ENCODE results near the gene C19orf67. TPM values are rescaled to one million over a fixed set of nuclear protein-coding genes. Genes with fewer than 3 reads are reported as not detected.

The C19orf67 gene
- total RNA-seq, 4 donors from 2014 or later = not detected

DNA sequence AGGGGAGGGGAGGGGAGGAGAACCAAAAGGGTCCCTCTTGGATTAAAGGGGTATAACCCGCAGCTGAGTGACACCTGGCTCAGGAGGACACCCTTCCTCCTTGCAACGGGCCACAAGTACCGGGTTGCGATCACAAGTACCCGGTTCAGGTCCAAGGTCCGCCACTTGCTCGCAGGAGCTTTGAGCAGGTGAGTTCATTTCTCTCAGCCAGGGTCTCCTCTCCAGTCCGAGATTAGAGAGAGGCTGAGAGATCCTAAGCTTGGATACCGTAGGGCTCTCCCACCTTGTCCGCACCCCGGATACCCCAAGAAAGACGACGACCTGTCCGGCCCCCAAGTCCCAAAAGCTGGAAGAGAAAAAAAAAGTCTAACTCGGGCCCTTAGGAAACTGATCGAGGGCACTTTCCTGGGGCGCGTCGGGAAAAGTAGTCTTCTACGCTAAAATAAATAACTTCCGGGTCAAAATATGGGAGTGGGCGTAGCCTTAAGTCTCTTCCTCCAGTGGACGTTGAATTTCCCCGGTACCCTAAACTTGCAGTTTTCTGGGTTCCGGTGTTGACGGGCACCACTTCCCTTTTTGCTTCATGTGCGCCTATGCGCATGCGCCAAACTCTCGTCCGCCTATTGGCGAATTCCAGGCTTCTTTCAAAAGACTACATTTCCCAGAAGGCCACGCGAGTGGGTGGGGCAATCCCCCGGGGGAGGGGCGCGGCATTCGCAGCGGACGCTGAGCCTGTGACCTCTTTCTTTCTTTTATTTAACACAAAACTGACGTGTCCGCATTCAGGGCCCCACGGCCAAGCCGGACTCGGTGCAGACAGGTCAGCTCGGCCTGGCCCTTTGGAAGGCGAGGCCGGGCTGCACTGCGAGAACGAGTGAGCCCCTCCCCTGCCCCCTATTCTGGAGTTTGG is 4.4 kb downstream of the C19orf67 start:
- H3K27me3 ChIP-seq = no peaks in the 10 kb centered on the region
- TF ChIP-seq EP300 (IDR thresholded peaks at IDR 0.05) (peak; percentile 93 to 94), POLR2A (IDR thresholded peaks at IDR 0.05) (peak; percentile 47 to 73)
- TF ChIP-seq, protein P1, sequence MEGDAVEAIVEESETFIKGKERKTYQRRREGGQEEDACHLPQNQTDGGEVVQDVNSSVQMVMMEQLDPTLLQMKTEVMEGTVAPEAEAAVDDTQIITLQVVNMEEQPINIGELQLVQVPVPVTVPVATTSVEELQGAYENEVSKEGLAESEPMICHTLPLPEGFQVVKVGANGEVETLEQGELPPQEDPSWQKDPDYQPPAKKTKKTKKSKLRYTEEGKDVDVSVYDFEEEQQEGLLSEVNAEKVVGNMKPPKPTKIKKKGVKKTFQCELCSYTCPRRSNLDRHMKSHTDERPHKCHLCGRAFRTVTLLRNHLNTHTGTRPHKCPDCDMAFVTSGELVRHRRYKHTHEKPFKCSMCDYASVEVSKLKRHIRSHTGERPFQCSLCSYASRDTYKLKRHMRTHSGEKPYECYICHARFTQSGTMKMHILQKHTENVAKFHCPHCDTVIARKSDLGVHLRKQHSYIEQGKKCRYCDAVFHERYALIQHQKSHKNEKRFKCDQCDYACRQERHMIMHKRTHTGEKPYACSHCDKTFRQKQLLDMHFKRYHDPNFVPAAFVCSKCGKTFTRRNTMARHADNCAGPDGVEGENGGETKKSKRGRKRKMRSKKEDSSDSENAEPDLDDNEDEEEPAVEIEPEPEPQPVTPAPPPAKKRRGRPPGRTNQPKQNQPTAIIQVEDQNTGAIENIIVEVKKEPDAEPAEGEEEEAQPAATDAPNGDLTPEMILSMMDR (IDR thresholded peaks at IDR 0.05) = peak in 2 of 5 experiments; percentile 26 to 39
- H3K36me3 ChIP-seq = no peaks in the 10 kb centered on the region
- peak overlapping the region; percentile 45 to 80 (median 67) for H3K4me3 ChIP-seq
- H3K27ac ChIP-seq = peak overlapping the region; percentile 67 to 97 (median 88)
- H3K9me3 ChIP-seq = no peaks in the 10 kb centered on the region
- DNase-seq (ENCODE audit: low spot score in 2 of 2) = peak; percentile 96 to 97
- WGBS, 2 donors = 0% methylated on average over 50 of the region's 50 CpGs
- peaks cover 0 to 25% (median 10%) of the 10 kb centered on the region in 4 donors for H3K4me1 ChIP-seq

DNA sequence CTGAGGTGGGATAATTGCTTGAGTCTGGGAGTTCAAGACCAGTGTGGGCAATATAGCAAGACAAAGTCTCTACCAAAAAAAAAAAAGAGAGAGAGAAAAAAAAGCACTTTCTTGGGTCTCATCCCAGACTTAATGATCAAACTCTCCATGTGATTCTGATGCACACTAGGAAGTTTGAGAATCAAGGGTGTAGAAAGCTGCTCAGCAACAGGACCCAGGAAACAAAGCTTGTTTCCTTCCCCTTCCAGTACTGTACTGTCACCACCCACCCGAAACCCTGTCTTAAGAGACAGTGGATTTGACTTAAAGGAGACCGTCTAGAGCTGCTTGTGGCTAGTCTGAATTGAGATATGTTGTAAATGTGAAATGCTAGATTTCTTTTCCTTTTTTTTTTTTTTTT is 7.2 kb downstream of the C19orf67 start:
- Histone ChIP-seq H3K4me1 (peaks cover 0 to 48% (median 16%) of the 10 kb centered on the region in 4 donors), H3K9me3 (no peaks in the 10 kb centered on the region), H3K36me3 (no peaks in the 10 kb centered on the region), H3K27me3 (no peaks in the 10 kb centered on the region), H3K4me3 (no peak overlapping the region), H3K27ac (peak overlapping the region in 1 of 4 donors; percentile 33)
- peak in 1 of 2 donors; percentile 36 for TF ChIP-seq EP300 (IDR thresholded peaks at IDR 0.05)
- TF ChIP-seq, protein P1 (IDR thresholded peaks at IDR 0.05) = no peak
- DNase-seq (ENCODE audit: low spot score in 2 of 2) = no peak
- 64 to 69% methylated on average over 2 of the region's 2 CpGs for WGBS, 2 donors

DNA sequence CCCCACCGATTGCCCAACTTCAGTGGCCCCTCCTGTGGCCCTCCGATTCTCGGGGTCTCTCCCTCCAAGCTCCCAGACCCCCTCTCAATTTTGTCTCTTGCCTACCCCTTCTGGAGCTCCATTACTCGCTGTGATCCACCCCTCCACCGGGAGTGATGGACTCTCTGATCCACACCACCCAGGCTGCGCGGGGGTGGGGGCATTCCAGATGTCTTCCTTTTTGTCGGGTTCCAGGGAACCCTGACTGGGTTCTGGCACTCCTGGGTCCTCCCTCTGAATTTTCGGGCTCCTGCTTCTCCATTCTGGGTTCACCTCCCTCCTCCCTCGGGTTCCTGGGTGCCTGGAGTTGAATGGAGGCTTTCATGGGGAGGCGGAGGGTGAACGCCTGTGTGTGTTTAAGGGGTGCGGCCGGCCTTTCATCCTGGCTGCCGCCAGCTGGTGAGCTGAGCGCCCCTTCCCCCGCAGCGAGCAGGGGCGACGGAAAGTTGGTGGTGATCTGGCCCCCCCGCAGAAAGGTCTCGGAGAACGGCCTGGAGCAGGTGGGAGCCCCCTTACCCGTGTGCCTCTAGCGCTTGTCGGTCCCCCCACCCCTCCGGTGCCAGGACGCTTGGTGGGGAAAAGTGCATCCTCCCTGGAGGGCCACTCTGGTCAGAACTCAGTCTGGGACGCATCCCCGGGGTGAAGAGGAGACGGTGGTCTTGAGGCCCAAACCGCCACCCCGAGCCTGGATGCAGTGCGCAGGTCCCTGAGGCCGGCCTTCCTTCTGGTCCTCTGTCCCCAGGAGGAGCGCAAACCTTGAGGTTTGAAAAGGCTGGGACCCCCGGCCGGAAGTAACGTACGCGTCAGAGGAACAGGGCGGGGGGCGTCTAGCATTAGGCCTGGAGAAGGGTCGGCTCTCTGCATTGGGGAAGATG is 11.4 kb downstream of the C19orf67 start:
- WGBS, 2 donors = 0 to 2% methylated on average over 26 to 29 of the region's 44 CpGs
- peak in 1 of 2 donors; percentile 23 for DNase-seq (ENCODE audit: low spot score in 2 of 2)
- Histone ChIP-seq H3K4me1 (peaks cover 0 to 44% (median 20%) of the 10 kb centered on the region in 4 donors), H3K4me3 (peak overlapping the region; percentile 54 to 89 (median 72)), H3K27ac (peak overlapping the region; percentile 78 to 96 (median 87)), H3K9me3 (no peaks in the 10 kb centered on the region), H3K36me3 (no peaks in the 10 kb centered on the region), H3K27me3 (no peaks in the 10 kb centered on the region)
- no peak for TF ChIP-seq EP300 (IDR thresholded peaks at IDR 0.05)

DNA sequence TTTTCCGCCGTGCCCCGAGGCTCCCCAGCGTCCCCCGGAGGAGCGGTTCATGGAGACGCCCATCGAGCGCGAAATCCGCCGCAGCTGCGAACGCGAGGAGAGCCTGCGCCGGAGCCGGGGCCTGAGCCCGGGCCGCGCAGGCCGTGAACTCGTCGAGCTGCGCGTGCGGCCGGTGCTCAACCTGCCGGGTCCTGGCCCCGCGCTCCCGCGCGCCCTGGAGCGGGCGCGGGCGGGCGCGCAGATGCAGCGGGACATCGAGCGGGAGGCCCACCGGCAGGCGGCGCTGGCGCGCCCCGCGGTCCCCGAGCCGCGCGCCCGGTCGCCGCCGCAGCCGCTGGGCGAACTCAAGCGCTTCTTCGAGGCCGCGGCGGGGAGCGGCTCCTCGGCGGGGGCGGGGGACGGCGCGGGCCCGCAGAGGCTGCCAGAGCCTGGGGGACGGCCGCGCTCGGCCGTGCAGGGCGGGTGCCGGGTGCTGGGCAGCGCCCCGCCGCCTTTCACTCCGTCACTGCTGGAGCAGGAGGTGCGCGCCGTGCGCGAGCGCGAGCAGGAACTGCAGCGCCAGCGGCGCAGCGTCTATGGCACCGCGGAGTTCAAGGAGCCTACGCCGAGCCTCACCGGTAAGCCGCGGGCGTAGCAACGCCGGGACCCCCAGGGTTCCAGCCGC is 12.2 kb downstream of the C19orf67 start:
- 1 to 3% methylated on average over 14 to 92 of the region's 106 CpGs for WGBS, 2 donors
- peak overlapping the region; percentile 55 to 89 (median 72) for H3K4me3 ChIP-seq
- peak in 1 of 2 donors; percentile 39 for DNase-seq (ENCODE audit: low spot score in 2 of 2)
- H3K4me1 ChIP-seq = peaks cover 0 to 44% (median 20%) of the 10 kb centered on the region in 4 donors
- H3K27ac ChIP-seq = peak overlapping the region; percentile 78 to 96 (median 87)
- H3K36me3 ChIP-seq = no peaks in the 10 kb centered on the region
- H3K27me3 ChIP-seq = no peaks in the 10 kb centered on the region
- TF ChIP-seq POLR2A (IDR thresholded peaks at IDR 0.05) = peak; percentile 34 to 47
- TF ChIP-seq, protein P1 (IDR thresholded peaks at IDR 0.05) = peak; percentile 30 to 99 (median 96)
- TF ChIP-seq EP300 (IDR thresholded peaks at IDR 0.05) = peak in 1 of 2 donors; percentile 34
- H3K9me3 ChIP-seq = no peaks in the 10 kb centered on the region

Measured in tibial nerve (tissue), 4 donors.